ENCODE measurements around the gene CDCA5.

DNA sequence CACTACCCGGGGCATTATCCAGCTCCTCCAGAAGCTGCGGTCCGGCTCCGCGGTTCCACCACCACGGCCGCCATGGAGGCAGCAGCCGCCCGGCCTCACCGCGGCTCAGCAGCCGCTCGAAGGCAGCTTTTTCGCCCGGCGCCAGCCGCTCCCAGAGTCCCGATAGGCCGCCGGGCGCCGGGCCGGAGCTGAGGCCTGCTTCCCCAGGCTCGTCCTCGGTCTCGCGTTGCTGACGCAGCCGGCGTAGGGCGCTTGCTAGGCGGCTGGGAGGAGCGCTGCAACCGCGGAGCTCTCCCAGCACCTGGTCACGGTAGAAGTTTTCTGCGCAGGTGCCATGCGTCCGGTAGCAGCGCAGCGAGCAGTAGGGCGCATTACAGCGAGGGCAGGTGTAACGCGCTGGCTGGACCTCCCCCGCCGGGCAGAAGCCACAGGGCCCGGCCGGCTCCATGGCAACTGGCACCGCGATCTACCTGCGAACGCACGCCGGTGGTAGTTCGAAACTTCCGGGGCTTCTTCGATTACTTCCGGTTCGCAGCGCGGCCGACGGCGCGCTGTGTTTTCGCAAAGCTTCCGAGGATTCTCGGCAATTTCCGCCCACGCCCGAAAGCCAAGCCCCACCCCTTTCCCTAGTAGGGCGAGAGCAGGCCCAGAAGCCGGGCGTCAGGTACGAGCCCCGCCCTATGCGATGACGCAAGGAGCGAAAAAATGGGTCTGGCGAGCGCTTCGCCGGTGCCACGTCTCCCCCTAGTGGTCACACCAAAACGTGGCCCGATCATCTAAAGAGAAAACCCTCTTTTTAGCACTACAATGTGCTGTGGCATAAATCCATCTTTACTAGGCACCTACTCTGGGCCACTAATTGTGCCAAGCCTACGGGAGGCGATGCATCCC is 33.6 kb upstream of the CDCA5 start, which contains the start of gene ZNHIT2:
- no peak for TF ChIP-seq YY1 (IDR thresholded peaks at IDR 0.05; ENCODE audit: insufficient read depth, insufficient read length)
- TF ChIP-seq ZNF274 (IDR thresholded peaks at IDR 0.05; ENCODE audit: low read depth, low read length): no peak
- no peak for TF ChIP-seq SUZ12 (IDR thresholded peaks at IDR 0.05; ENCODE audit: extremely low read depth, insufficient read depth, insufficient read length)

Measured in NT2/D1 (cell line).